T-helper 17 cell (primary cell): ENCODE results near the gene OCEL1. TPM values are rescaled to one million over a fixed set of nuclear protein-coding genes. Genes with fewer than 3 reads are reported as not detected.

Experiments used
- ATAC-seq: fragments of 150-1000 bp; cut with Tn5 transposase; 2 replicates; pipeline ENCODE4 v1.10.0; 2021; ENCODE audit warnings: mild to moderate bottlenecking, moderate library complexity
- DNase-seq, 3 donors: peaks; one replicate each; pipeline versions ENCODE4 v3.0.0 to v3.0.0-alpha.2; 2020 to 2021
- H3K9me3 ChIP-seq: one replicate; pipeline ENCODE4 v1.7.0; 2013; ENCODE audit warnings: low read length, mild to moderate bottlenecking; ENCODE audit not compliant: control insufficient read depth, poor library complexity, severe bottlenecking
- H3K27ac Mint-ChIP-seq: one replicate; pipeline ENCODE4 v1.8.0; 2022; ENCODE audit warnings: mild to moderate bottlenecking, moderate library complexity, mixed read lengths
- H3K27me3 Mint-ChIP-seq: one replicate; pipeline ENCODE4 v1.8.0; 2022; ENCODE audit warnings: mixed read lengths
- H3K36me3 Mint-ChIP-seq: one replicate; pipeline ENCODE4 v1.8.0; 2022; ENCODE audit warnings: low read depth, mixed read lengths
- H3K4me1 Mint-ChIP-seq: one replicate; pipeline ENCODE4 v1.8.0; 2022; ENCODE audit warnings: mild to moderate bottlenecking, mixed read lengths
- H3K4me3 Mint-ChIP-seq: one replicate; pipeline ENCODE4 v1.8.0; 2022; ENCODE audit warnings: mild to moderate bottlenecking, moderate library complexity, mixed read lengths
- total RNA-seq, 4 donors: library from RNA in 2 of 4; stranded (reverse) in 2 of 4; gene quantifications; one replicate each; pipeline ENCODE4 v1.2.3 and lab custom pipeline; 2022 to 2026

Gene OCEL1
- total RNA-seq, 2 donors from 2014 or later: 13.9 to 14.9 TPM

GRCh38 chr19:17249887-17250548 is 24.0 kb downstream of the OCEL1 start:
- H3K4me1 Mint-ChIP-seq: peaks cover 11% of the 10 kb centered on the region
- H3K4me3 Mint-ChIP-seq: no peak overlapping the region
- no peaks in the 10 kb centered on the region for H3K9me3 ChIP-seq
- ATAC-seq (no peak), DNase-seq (no peak)
- no peaks in the 10 kb centered on the region for H3K36me3 Mint-ChIP-seq
- H3K27me3 Mint-ChIP-seq: no peaks in the 10 kb centered on the region
- H3K27ac Mint-ChIP-seq: no peak overlapping the region

- no peaks in the 10 kb centered on the region for H3K27me3 Mint-ChIP-seq
- no peaks in the 10 kb centered on the region for H3K4me1 Mint-ChIP-seq
- H3K27ac Mint-ChIP-seq: no peak overlapping the region
- H3K4me3 Mint-ChIP-seq: no peak overlapping the region
- ATAC-seq (no peak), DNase-seq (no peak)
- H3K36me3 Mint-ChIP-seq: no peaks in the 10 kb centered on the region
- no peaks in the 10 kb centered on the region for H3K9me3 ChIP-seq
Measured at GRCh38 chr19:17254636-17255035, 28.6 kb downstream of the OCEL1 start.

GRCh38 chr19:17255150-17255621 is 29.2 kb downstream of the OCEL1 start:
- no peak for ATAC-seq
- Mint-ChIP-seq H3K36me3 (no peaks in the 10 kb centered on the region), H3K4me3 (no peak overlapping the region), H3K27ac (no peak overlapping the region), H3K4me1 (no peaks in the 10 kb centered on the region), H3K27me3 (no peaks in the 10 kb centered on the region)
- H3K9me3 ChIP-seq: no peaks in the 10 kb centered on the region
- no peak for DNase-seq

DNA sequence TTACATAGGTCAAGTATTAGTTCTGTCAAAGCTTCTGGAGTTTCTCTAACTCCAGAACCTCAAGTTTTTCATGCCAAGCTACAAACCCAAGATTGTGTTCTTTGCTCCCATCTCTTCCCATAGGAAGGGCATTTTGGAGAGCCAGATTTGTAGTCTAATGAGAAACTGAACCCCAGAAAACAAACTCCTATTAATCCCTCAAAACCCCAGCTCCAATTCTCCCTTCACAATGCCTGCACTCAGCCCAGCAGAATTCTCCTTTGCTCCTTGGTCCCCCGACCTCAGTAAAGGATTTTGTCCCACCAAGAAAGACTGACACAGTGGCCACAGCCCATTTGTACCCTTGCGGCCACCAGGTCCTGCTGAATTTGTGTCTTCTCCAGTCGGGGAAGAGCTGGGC is 30.1 kb downstream of the OCEL1 start:
- DNase-seq (no peak), ATAC-seq (no peak)
- peaks cover 6% of the 10 kb centered on the region for H3K4me1 Mint-ChIP-seq
- no peak overlapping the region for H3K27ac Mint-ChIP-seq
- H3K9me3 ChIP-seq: no peaks in the 10 kb centered on the region
- no peaks in the 10 kb centered on the region for H3K27me3 Mint-ChIP-seq
- peaks cover 2% of the 10 kb centered on the region for H3K36me3 Mint-ChIP-seq
- H3K4me3 Mint-ChIP-seq: no peak overlapping the region

- peaks cover 2% of the 10 kb centered on the region for H3K36me3 Mint-ChIP-seq
- H3K9me3 ChIP-seq: no peaks in the 10 kb centered on the region
- no peak for ATAC-seq
- H3K27me3 Mint-ChIP-seq: no peaks in the 10 kb centered on the region
- DNase-seq: no peak
- peaks cover 9% of the 10 kb centered on the region for H3K4me1 Mint-ChIP-seq
- no peak overlapping the region for H3K27ac Mint-ChIP-seq
- no peak overlapping the region for H3K4me3 Mint-ChIP-seq
Measured at GRCh38 chr19:17259118-17259780, 33.2 kb downstream of the OCEL1 start.

- ATAC-seq (no peak), DNase-seq (no peak)
- H3K27me3 Mint-ChIP-seq: no peaks in the 10 kb centered on the region
- H3K4me1 Mint-ChIP-seq: peaks cover 9% of the 10 kb centered on the region
- H3K27ac Mint-ChIP-seq: no peak overlapping the region
- no peaks in the 10 kb centered on the region for H3K9me3 ChIP-seq
- peaks cover 2% of the 10 kb centered on the region for H3K36me3 Mint-ChIP-seq
- H3K4me3 Mint-ChIP-seq: no peak overlapping the region
Measured at GRCh38 chr19:17259934-17260333, 33.9 kb downstream of the OCEL1 start.

GRCh38 chr19:17260842-17261325 is 34.9 kb downstream of the OCEL1 start:
- H3K4me1 Mint-ChIP-seq: peaks cover 9% of the 10 kb centered on the region
- H3K27me3 Mint-ChIP-seq: no peaks in the 10 kb centered on the region
- H3K36me3 Mint-ChIP-seq: peaks cover 2% of the 10 kb centered on the region
- peak; percentile 76 to 90 (median 84) for DNase-seq
- ATAC-seq: peak; percentile 100
- peak overlapping the region; percentile 67 for H3K27ac Mint-ChIP-seq
- H3K4me3 Mint-ChIP-seq: peak overlapping the region; percentile 46
- no peaks in the 10 kb centered on the region for H3K9me3 ChIP-seq

DNA sequence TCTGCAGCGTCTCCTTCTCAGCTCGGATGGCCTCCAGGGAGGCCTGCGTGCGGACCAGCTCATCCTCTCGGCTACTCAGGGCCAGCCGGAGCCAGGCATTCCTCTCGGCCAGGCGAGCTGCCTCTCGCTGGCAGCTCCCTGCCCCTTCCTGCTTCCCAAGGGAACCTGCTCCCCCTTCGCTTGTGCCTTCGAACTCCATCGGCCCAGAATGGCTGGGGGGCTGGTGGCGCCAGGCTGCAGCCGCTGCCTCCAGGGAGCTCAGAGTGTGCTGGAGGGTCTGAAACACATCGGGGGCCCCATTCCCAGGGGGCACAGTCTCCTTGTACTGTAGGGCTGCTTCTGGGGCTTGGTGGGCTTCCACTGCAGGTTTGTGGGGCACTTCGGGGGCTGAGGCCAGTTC is 36.5 kb downstream of the OCEL1 start:
- Mint-ChIP-seq H3K27ac (no peak overlapping the region), H3K4me3 (no peak overlapping the region), H3K4me1 (peaks cover 15% of the 10 kb centered on the region), H3K36me3 (peaks cover 2% of the 10 kb centered on the region), H3K27me3 (no peaks in the 10 kb centered on the region)
- ATAC-seq (no peak), DNase-seq (no peak)
- no peaks in the 10 kb centered on the region for H3K9me3 ChIP-seq

DNA sequence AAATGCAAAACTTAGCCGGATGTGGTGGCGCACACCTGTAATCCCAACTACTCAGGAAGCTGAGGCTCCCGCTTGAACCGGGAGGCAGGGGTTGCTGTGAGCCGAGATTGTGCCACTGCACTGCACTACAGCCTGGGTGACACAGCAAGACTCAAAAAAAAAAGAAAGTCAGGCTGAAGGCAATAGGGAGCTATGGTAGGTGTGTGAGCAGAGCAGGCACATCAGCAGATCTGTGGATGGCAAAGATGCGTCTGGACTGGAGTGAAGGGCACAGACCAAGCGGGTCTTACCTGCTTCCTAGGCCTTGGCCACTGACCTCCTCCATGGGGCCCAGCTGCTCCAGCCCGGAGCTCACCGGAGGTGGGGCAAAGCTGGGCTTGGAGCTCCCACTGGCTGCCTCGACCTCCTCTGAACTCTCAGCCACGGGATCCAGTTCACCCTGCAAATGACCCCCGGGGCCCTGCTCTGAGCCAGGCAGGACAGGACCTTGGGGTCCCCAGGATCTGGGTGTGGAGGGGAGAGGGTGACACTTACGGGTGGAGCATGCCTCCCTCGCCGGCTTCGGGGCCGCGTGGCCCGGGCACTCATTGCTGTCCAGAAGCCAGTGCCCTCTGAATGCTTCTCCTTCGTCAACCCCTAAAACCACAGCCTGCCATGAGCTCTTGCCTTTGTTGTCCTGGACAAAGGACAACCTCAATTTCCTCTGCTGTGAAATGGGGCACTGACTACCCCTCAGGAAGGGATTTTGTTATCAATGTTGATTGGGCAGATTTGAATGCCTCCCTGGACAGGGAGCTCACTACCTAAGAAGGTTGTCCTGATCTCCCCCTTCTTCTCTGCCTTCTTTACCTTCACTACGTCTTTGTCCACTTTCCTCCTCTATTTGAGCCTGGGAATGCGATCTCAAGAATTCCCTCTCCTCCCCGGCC is 38.0 kb downstream of the OCEL1 start:
- H3K9me3 ChIP-seq: no peaks in the 10 kb centered on the region
- peak overlapping the region; percentile 53 for H3K4me3 Mint-ChIP-seq
- peaks cover 15% of the 10 kb centered on the region for H3K4me1 Mint-ChIP-seq
- no peak for DNase-seq
- peaks cover 2% of the 10 kb centered on the region for H3K36me3 Mint-ChIP-seq
- H3K27me3 Mint-ChIP-seq: no peaks in the 10 kb centered on the region
- no peak for ATAC-seq
- H3K27ac Mint-ChIP-seq: peak overlapping the region; percentile 41

DNA sequence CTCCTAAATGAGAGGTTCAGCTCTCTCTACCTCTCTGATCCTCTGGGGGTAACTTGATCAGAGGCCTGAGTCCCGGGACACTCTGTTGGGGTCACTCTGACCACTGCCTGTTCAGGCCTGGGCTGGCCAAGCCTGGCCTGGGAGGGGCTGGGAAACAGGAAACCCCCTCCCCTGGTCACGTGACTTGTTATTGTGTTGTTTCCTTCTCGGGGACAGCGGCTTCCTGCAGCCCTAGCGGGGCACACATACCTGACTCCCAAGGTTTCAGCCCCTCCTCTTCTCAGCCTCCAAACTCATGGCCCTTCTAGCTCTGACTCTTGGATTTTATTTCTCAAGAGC is 38.6 kb downstream of the OCEL1 start, which contains the start of gene USHBP1:
TSS of gene USHBP1 (minus strand) at position 105 of the 339 bp plus-strand sequence. CDS start 446 bp downstream, outside the sequence.
- H3K36me3 Mint-ChIP-seq: peaks cover 2% of the 10 kb centered on the region
- H3K27me3 Mint-ChIP-seq: no peaks in the 10 kb centered on the region
- ATAC-seq (no peak), DNase-seq (no peak)
- peaks cover 15% of the 10 kb centered on the region for H3K4me1 Mint-ChIP-seq
- H3K27ac Mint-ChIP-seq: peak within 1 kb of the TSS; percentile 41
- H3K4me3 Mint-ChIP-seq: peak within 1 kb of the TSS; percentile 53
- no peaks in the 10 kb centered on the region for H3K9me3 ChIP-seq

GRCh38 chr19:17266026-17266425 is 40.0 kb downstream of the OCEL1 start:
- H3K9me3 ChIP-seq: no peaks in the 10 kb centered on the region
- Mint-ChIP-seq H3K4me3 (no peak overlapping the region), H3K4me1 (peaks cover 10% of the 10 kb centered on the region), H3K36me3 (peaks cover 2% of the 10 kb centered on the region), H3K27me3 (no peaks in the 10 kb centered on the region), H3K27ac (no peak overlapping the region)
- ATAC-seq (no peak), DNase-seq (no peak)

DNA sequence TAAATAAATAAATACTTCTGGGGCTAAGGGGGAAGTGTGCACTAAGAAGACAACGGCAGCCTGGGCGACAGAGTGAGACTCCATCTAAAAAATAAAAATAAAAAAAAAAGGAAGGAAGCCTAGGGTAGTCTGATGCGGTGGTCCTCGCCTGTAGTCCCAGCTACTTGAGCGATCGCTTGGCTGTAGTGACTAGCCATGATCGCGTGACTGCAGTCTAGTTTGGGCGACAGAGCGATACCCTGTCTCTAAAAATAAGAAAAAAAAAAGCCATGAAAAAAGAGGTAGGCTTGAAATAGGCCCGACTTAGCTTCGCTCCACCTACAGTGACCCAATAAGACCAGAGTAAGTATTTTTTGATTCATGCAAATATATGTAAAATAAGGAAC is 40.6 kb downstream of the OCEL1 start:
- peak overlapping the region; percentile 93 for H3K27ac Mint-ChIP-seq

More for the DNA sequence above, 40.6 kb downstream of the OCEL1 start:
- Mint-ChIP-seq H3K4me3 (peak overlapping the region; percentile 84), H3K4me1 (peaks cover 9% of the 10 kb centered on the region), H3K36me3 (peaks cover 2% of the 10 kb centered on the region), H3K27me3 (no peaks in the 10 kb centered on the region)
- no peak for DNase-seq
- H3K9me3 ChIP-seq: no peaks in the 10 kb centered on the region
- no peak for ATAC-seq
